SJCRH30 (cell line): ENCODE results near the gene SAP25. TPM values are rescaled to one million over a fixed set of nuclear protein-coding genes. Genes with fewer than 3 reads are reported as not detected.

ENCODE experiments used
- DNase-seq, 2 experiments: peaks; one replicate each; pipeline ENCODE4 v3.0.0-alpha.2; 2015 to 2020
- H3K27ac ChIP-seq: fragments of 250-450 bp; sonication (Bioruptor Pico); 2 replicates; pipeline ENCODE4 v1.5.1; 2020; ENCODE audit warnings: mild to moderate bottlenecking, moderate library complexity
- H3K27me3 ChIP-seq: fragments of 250-450 bp; sonication (Bioruptor Pico); 2 replicates; pipeline ENCODE4 v1.5.1; 2020; ENCODE audit warnings: mild to moderate bottlenecking, moderate library complexity
- H3K36me3 ChIP-seq: fragments of 250-450 bp; sonication (Bioruptor Pico); 2 replicates; pipeline ENCODE4 v1.5.1; 2020; ENCODE audit warnings: mild to moderate bottlenecking, moderate library complexity
- H3K4me1 ChIP-seq: fragments of 250-450 bp; sonication (Bioruptor Pico); 2 replicates; pipeline ENCODE4 v1.5.1; 2020; ENCODE audit warnings: mild to moderate bottlenecking, moderate library complexity
- H3K4me3 ChIP-seq: fragments of 250-450 bp; sonication (Bioruptor Pico); 2 replicates; pipeline ENCODE4 v1.5.1; 2020; ENCODE audit warnings: mild to moderate bottlenecking, moderate library complexity
- H3K9me3 ChIP-seq: fragments of 250-450 bp; sonication (Bioruptor Pico); replicated peaks from 2 replicates; pipeline ENCODE4 v1.5.1; 2020; ENCODE audit warnings: mild to moderate bottlenecking, moderate library complexity
- total RNA-seq: library from RNA; depleted of rRNA; stranded (reverse); fragments of >200 nt; shearing (Covaris generic); gene quantifications from 2 replicates; pipeline ENCODE4 v1.2.3, GENCODE V29; 2014

SAP25 gene
- total RNA-seq, 1 experiment from 2014 or later = 1.2 TPM

DNA sequence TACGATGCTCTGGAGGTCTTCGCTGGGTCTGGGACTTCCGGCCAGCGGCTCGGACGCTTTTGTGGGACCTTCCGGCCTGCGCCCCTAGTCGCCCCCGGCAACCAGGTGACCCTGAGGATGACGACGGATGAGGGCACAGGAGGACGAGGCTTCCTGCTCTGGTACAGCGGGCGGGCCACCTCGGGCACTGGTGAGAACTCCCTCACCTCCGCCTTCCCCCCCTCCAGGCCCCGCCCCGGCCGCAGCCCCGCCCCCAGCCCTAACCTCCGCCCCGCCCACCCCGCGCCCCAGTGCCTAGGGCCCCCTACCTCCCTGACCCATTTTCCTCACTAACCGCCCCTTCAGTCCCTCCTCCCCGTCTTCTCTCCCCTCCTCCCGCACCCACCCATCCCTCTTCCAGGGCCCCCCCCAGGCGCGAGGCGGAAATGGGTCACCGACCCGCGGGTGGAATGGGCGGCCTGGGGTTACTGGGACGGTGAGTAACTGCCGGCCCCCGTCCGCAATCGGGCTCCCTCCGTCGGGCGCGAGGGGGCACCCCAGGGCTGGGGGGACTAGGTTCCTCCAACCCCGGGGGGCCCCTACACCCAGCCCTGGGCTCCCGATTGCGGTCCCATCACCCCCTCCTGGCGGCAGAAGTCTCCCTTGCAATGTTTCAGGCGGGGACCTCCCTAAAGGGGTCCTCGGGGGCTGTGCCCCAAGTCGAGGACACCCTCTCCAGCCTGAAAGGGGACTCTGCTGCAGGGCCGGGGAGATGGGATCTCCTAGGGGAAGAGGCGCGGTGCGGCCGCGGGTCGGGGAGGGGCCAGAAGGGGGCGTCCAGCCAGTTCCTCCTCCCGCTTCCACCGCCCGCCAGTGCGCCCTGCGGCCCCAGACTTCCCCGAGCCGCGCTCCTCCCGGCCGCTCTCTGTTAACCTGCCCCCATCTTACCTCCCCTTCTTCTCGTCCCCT lies 30.6 kb upstream of the SAP25 start:
- peak overlapping the region; percentile 66 for H3K4me3 ChIP-seq
- peaks cover 15% of the 10 kb centered on the region for H3K4me1 ChIP-seq
- H3K27ac ChIP-seq = peak overlapping the region; percentile 44
- H3K36me3 ChIP-seq = no peaks in the 10 kb centered on the region
- no peaks in the 10 kb centered on the region for H3K9me3 ChIP-seq
- DNase-seq = peak; percentile 89 to 90
- H3K27me3 ChIP-seq = no peaks in the 10 kb centered on the region

DNA sequence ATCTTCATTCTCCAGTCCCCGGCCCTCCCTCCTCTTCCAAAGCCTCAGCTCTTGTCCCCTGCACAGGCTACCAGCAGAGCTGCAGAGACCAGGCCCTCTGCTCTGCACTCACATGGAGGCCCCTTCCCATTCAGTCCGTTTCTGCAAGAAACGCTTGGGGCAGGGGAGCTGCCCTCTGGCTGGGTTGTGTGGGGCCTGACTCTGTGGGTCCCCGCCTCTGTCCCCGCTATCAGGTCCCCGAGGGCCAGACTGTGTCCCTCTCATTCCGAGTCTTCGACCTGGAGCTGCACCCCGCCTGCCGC lies 30.0 kb upstream of the SAP25 start:
- DNase-seq = peak; percentile 53 to 71
- Histone ChIP-seq H3K27ac (no peak overlapping the region; the same call in 1 of the 2 replicates), H3K36me3 (no peaks in the 10 kb centered on the region), H3K27me3 (no peaks in the 10 kb centered on the region), H3K9me3 (no peaks in the 10 kb centered on the region), H3K4me3 (peak overlapping the region; percentile 66), H3K4me1 (peaks cover 15% of the 10 kb centered on the region)

DNA sequence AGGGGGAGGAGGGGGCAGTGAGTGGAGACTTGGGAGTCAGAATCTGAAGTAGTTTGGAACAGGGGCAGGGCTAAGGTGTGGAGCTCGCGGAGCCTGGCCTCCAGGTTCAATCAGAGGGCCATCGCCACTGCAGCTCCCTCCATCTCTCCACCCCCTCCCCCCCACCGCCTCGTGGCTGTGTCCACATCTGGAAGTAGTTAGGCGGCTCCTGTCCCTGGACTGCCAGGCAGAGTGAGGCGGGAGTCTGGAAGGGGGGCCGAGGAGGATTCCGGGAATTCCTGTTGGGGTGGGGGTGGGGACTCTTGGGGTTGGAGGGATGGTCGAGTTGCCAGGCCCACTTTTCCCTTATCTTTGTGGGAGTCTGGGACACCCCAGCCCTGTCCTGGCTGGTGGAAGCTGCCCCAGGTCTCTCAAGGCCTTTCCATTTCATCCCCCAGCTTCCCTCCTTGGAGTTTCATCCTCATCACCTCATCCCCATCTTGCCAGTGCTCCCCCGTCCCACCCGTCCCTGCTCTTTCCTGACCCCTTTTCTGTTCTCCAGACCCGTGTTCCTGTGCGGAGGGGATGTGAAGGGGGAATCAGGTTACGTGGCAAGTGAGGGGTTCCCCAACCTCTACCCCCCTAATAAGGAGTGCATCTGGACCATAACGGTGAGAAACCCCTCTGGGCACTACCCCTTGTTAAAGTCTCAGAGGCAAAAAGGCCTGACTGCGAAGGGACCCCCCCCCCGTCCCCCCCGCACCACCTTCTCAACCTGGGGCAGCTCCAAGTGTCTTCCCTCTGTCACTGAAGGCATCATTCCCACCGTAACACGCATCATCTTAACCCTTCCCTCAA lies 29.4 kb upstream of the SAP25 start:
- no peaks in the 10 kb centered on the region for H3K9me3 ChIP-seq
- peak overlapping the region; percentile 66 for H3K4me3 ChIP-seq
- peak overlapping the region; percentile 37; the same call in 1 of the 2 replicates for H3K27ac ChIP-seq
- H3K36me3 ChIP-seq = no peaks in the 10 kb centered on the region
- no peaks in the 10 kb centered on the region for H3K27me3 ChIP-seq
- DNase-seq = peak; percentile 62 to 68
- H3K4me1 ChIP-seq = peaks cover 15% of the 10 kb centered on the region

DNA sequence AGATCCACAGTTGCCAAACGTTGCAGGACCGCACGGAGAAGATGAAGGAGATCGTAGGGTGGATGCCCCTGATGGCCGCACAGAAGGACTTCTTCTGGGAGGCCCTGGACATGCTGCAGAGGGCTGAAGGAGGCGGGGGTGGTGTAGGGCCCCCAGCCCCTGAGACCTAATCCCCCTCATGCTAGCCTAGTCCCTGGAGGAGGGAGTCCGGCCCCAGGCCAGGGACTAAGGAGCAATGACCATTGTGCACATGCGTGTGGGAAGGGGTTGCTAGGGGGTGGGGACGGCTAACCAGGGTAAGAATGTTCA lies 27.0 kb upstream of the SAP25 start:
- H3K27ac ChIP-seq = no peak overlapping the region
- H3K36me3 ChIP-seq = no peaks in the 10 kb centered on the region
- no peak for DNase-seq
- peaks cover 15% of the 10 kb centered on the region for H3K4me1 ChIP-seq
- no peak overlapping the region for H3K4me3 ChIP-seq
- H3K27me3 ChIP-seq = no peaks in the 10 kb centered on the region
- no peaks in the 10 kb centered on the region for H3K9me3 ChIP-seq

DNA sequence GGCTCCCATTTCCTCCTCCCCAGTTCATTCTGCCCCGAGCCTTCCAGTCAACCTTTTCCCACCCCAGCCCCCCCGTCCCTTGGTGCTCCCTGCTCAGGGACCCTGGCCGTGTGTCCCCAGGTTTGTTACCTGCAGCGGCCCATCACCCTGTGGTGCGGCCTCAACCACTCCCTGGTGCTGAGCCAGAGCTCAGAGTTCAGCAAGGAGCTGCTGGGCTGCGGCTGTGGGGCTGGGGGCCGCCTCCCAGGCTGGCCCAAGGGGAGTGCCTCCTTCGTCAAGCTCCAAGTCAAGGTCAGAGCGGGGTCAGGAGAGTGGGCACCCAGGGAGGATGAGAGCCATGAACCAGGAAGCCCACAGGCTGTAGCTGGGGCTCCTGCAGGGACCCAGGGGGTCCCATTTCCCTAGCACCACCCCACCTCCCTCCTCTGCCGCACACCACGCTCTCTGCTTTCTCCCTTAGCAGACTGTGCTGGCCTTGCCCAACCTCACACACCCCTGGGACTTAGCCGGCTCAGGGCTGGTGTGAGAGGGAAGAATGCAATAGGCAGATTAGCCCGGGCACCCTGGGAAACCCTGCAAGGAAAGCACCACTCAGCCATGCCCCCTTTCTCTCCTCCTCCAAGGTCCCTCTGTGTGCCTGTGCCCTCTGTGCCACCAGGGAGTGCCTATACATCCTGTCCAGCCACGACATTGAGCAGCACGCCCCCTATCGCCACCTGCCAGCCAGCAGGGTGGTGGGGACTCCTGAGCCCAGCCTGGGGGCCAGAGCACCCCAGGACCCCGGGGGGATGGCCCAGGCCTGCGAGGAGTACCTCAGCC lies 26.4 kb upstream of the SAP25 start:
- Histone ChIP-seq H3K36me3 (no peaks in the 10 kb centered on the region), H3K9me3 (no peaks in the 10 kb centered on the region), H3K4me1 (peaks cover 15% of the 10 kb centered on the region), H3K27me3 (no peaks in the 10 kb centered on the region), H3K27ac (no peak overlapping the region), H3K4me3 (no peak overlapping the region)
- DNase-seq = no peak

DNA sequence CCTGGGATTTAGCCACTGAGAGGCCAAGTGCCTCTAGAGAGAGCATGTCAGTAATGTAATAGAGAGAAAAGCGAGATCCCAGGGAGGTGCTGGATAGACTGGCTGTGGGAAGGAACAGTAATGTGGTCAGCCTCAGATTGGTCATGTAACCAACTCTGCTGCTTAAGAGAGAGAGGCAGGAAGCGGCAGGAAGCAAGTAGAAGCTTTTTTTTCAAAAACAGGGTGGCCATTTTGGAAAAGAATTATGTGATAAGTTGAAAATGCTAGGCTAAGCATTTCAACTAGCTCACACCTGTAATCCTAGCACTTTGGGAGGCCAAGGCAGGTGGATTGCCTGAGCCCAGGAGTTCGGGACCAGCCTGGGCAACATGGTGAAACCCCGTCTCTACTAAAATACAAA lies 24.7 kb upstream of the SAP25 start:
- Histone ChIP-seq H3K36me3 (no peaks in the 10 kb centered on the region), H3K9me3 (no peaks in the 10 kb centered on the region), H3K4me3 (no peak overlapping the region), H3K4me1 (peaks cover 15% of the 10 kb centered on the region), H3K27ac (no peak overlapping the region), H3K27me3 (no peaks in the 10 kb centered on the region)
- DNase-seq = no peak

DNA sequence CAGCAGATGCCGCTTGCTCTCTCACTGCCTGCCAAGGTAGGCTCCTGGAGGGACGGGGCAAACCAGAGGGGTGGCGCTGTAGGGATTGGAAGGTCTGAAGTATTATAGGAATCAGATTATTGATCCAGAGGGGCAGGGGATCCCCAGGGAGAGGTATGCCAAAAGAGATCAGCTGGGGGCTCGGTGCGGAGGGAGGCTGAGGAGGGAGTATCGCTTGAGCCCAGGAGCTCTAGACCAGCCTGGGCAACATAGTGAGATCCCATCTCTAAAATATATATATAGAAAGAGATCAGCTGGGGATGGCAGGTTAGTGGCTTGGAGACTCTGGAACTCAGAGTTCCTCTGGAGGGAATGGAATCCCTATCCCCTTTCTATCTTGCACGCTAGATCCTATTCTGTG lies 21.5 kb upstream of the SAP25 start:
- Histone ChIP-seq H3K4me1 (no peaks in the 10 kb centered on the region), H3K27ac (no peak overlapping the region), H3K9me3 (no peaks in the 10 kb centered on the region), H3K4me3 (no peak overlapping the region), H3K27me3 (no peaks in the 10 kb centered on the region), H3K36me3 (no peaks in the 10 kb centered on the region)
- DNase-seq = no peak

DNA sequence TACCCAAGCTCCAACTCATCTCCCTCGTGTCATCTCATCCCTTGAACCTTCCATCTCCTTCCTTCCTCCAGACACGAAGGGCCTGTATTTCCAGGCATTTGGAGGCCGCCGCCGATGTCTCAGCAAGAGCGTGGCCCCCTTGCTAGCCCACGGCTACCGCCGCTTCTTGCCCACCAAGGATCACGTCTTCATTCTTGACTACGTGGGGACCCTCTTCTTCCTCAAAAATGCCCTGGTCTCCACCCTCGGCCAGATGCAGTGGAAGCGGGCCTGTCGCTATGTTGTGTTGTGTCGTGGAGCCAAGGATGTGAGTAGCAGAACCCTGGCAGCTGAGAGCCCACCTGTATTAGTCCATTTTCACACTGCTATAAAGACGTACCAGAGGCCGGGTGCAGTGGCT lies 17.9 kb upstream of the SAP25 start:
- DNase-seq = no peak
- no peaks in the 10 kb centered on the region for H3K27me3 ChIP-seq
- H3K27ac ChIP-seq = no peak overlapping the region
- H3K4me3 ChIP-seq = no peak overlapping the region
- H3K9me3 ChIP-seq = no peaks in the 10 kb centered on the region
- H3K4me1 ChIP-seq = no peaks in the 10 kb centered on the region
- H3K36me3 ChIP-seq = no peaks in the 10 kb centered on the region

DNA sequence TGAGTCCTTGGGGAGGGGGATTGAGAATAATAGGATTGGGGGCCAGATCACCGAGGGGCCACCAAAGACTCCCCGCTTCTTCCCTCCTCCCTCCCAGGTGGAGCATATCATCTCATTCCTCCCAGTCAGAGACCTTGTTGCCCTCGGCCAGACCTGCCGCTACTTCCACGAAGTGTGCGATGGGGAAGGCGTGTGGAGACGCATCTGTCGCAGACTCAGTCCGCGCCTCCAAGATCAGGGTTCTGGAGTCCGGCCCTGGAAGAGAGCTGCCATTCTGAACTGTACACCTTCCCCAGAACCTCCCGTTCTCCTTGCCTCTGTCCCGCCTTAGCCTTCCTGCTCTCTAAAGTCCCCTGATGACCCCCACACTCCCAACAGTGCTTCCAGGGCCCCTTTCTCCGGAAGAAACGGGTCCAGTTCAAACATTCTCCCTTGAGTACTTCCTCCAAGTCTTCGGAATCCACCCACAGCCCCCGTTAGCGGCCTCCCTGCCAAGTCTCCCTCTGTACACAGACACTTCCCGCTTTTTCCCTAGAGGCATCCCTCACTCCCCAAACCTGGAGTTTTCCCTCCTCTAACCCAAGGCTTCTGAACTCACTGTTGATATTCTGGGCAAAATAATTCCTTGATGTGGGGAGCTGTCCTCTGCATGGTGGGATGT lies 16.5 kb upstream of the SAP25 start:
- Histone ChIP-seq H3K9me3 (no peaks in the 10 kb centered on the region), H3K36me3 (no peaks in the 10 kb centered on the region), H3K4me1 (no peaks in the 10 kb centered on the region), H3K27me3 (no peaks in the 10 kb centered on the region), H3K4me3 (no peak overlapping the region), H3K27ac (no peak overlapping the region)
- DNase-seq = no peak

DNA sequence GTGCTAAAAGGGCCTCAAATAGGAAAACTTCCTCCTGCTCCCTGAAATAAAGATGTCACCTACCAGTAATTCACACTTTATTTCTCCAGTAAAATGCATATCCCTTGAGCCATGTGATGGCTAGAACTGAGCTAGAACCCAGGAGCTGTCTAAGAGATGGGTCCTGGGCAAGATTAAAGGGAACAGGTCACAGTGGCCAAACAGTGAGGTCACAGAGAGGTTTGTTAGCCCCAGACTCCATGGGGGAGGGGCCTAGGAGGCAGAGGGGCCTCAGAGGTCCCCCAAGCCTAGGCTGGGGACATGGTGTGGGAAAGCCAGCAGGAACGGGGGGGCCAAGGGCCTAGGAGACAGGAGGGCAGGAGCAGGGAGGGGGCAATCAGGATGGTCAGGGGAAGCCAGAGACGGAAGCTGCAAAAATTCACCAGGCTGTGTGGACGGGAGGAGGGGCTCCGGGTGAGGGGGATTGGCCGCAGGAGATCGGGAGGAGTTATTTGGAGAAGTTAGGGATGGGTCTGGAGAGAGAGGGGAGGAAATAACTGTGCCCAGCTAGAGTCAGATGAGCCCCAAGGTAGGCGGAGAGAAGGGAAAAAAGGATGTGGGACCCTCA lies 15.7 kb upstream of the SAP25 start:
- Histone ChIP-seq H3K27ac (no peak overlapping the region), H3K36me3 (no peaks in the 10 kb centered on the region), H3K27me3 (no peaks in the 10 kb centered on the region), H3K4me1 (peaks cover 5% of the 10 kb centered on the region; the same call in 1 of the 2 replicates), H3K9me3 (no peaks in the 10 kb centered on the region), H3K4me3 (no peak overlapping the region)
- DNase-seq = no peak

DNA sequence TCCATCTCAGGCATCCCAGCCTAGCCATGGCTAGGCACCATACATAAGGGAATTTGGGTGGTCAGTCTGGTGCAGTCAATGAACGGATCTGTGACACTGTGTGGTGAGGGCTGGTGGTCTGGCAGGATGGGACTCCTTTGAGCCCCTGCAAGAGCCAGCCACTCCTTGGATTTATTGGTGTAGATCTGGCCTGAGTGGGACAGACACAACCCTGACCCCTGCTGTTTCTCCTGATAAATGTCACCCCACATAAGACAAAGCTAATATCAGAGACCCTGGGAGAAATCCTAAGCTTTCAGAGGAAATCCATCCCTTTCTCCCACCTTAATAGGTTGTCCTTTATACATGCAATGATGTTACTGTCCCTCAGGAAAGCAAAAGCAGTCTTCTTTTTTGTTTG lies 14.7 kb upstream of the SAP25 start:
- DNase-seq = peak in 1 of 2 experiments; percentile 62

DNA sequence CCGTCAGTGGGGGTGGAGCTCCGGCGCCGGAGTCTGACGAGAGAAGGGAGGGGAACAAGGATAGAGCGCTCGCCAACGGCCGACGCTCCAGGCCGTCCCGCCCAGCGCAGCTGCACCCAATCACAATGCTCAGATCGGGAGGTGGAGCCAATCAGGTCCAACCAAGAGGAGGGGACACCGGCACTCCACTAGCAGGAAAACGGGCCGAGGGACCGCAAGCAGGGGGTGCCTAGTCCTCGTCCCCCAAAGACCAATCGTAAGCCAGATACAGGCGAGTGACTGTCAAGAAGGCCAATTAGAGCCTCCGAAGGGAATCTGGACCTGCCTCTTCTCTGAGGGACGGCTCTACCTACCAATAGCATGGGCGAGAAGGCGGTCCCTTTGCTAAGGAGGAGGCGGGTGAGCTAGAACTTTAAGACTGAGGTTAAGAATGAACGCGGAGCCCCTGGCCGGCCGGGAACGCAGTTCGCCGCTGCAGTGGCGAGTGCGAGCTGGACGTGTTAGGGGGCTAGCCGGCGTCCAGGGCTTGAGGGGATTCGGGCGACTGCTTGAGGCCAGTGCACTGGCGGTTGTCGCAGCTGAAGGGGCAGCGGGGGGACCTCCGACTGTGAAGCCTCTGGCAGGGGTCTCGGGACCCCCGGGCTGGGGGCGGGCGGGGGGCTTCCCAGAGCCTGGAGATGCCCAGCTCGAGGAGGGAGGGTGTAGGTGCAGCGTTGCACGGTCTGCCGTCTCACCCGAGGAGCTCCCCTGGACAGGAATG lies 12.7 kb upstream of the SAP25 start, which contains the start of gene FBXO24:
FBXO24 (plus strand) TSS at position 63 of the 760 bp plus-strand sequence; CDS start at position 361, 298 bp downstream.
- Histone ChIP-seq H3K36me3 (peaks cover 5% of the 10 kb centered on the region), H3K27ac (peak within 1 kb of the TSS; percentile 86), H3K4me1 (peaks cover 13% of the 10 kb centered on the region), H3K4me3 (peak within 1 kb of the TSS; percentile 83), H3K27me3 (no peaks in the 10 kb centered on the region), H3K9me3 (no peaks in the 10 kb centered on the region)
- peak; percentile 100 for DNase-seq

More for the DNA sequence above, 14.7 kb upstream of the SAP25 start:
- H3K4me3 ChIP-seq = no peak overlapping the region
- H3K4me1 ChIP-seq = peaks cover 12% of the 10 kb centered on the region
- peaks cover 2% of the 10 kb centered on the region; the same call in 1 of the 2 replicates for H3K36me3 ChIP-seq
- H3K9me3 ChIP-seq = no peaks in the 10 kb centered on the region
- H3K27ac ChIP-seq = no peak overlapping the region
- no peaks in the 10 kb centered on the region for H3K27me3 ChIP-seq

DNA sequence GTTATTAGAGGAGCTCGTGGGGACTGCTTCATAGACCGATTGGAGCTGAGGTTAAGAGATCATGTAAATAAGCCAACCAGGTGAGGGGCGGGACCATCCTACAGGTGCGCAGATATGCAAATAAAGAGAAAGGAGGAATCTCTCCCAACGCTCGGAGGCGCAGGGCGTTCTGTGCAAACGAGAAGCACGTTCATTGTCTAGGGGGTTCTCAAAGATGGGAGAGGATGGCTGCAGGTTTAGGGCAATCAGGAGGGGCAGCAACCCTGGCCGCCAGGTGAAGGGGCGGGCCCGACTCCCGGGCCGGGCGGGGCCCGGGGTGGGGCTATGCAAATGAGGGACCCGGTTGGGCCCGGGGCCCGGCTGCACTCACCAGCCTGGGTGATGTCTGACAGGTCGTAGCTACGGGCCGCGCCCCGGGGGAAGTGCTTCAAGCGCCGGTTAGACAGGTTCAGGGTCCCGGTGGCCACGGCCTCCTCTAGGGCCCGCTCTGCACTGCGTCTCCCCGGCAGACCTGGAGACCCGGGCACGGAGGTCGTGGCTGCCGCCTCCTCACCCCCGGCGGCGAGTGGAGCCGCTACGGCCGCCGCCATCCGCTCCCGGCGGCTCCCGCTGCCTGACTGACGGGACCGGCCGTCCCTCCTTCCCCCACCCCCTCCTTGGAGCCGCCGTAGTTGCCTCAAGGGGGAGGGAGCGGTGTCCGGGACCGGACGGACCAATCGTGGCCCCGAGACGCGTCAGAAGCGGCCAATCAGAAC lies 12.0 kb upstream of the SAP25 start, which contains the start of gene LRCH4:
LRCH4 (minus strand) TSS at position 619 of the 755 bp plus-strand sequence; CDS start at position 590, 29 bp downstream.
- DNase-seq = peak in 1 of 2 experiments; percentile 59
- Histone ChIP-seq H3K27me3 (no peaks in the 10 kb centered on the region), H3K9me3 (no peaks in the 10 kb centered on the region), H3K4me1 (peaks cover 13% of the 10 kb centered on the region), H3K36me3 (peaks cover 13% of the 10 kb centered on the region), H3K27ac (peak within 1 kb of the TSS; percentile 86), H3K4me3 (peak within 1 kb of the TSS; percentile 83)
